ENCODE data around the gene FRRS1L.

FRRS1L gene

DNA sequence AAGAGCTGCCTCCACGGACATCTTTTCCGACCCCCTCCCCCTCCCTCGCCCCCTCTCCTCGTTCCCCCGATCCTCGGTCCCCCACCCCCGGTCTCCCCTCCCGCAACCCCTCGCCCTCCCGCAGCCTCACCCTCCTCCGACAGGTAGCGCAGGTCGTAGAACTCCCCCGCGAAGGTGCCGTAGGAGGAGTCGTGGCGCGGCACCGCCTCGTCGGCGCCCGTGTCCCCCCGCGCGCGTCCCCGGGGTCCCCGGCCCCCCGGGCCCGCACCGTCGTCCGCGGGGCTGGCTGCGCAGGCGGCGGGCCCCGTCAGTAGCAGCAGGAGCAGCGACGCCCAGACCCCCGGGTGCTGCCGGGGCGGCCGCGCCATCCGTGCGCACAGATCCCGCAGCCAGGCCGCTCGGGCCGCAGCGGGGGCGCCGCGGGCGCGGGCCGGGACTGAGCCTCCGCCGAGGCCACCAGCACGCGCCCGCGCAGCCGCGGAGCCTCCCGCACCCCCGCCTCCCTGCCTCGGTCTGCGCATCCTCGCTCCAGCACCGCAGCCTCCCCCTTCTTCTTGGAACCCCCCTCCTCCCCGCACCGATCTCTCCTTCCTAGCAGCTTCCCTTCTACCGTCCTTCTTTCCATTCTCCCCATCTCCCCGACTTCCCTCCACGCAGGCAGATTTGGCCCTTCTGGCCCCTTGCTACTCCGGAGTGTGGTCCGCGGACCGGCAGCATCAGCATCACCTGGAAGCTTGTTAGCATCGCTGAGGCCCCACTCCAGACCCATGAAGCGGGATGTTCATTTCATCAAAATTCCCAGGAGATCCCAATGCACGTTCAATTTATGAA lies at the start of gene FRRS1L:
Gene FRRS1L, minus strand, starts transcription at position 479 of the 831 bp plus-strand sequence. Its CDS starts 111 bp downstream, at position 368.
- Histone ChIP-seq H3K27ac (no peak within 1 kb of the TSS), H3K9ac (ENCODE audit: insufficient read length) (no peak within 1 kb of the TSS), H3K36me3 (ENCODE audit: insufficient read depth, low read length) (no peaks in the 10 kb centered on the region), H3K9me3 (ENCODE audit: low read depth, low read length) (no peaks in the 10 kb centered on the region), H3K4me3 (no peak within 1 kb of the TSS)
- no peak for DNase-seq (ENCODE audit: low read depth, low spot score)
- TF ChIP-seq POLR2AphosphoS5 (IDR thresholded peaks at IDR 0.05; ENCODE audit: borderline replicate concordance, low read depth, low read length) (no peak), EZH2 (IDR thresholded peaks at IDR 0.05) (no peak), FOXP2 (optimal IDR thresholded peaks at IDR 0.05; ENCODE audit: control extremely low read depth, extremely low read length, insufficient read depth) (no peak)

DNA sequence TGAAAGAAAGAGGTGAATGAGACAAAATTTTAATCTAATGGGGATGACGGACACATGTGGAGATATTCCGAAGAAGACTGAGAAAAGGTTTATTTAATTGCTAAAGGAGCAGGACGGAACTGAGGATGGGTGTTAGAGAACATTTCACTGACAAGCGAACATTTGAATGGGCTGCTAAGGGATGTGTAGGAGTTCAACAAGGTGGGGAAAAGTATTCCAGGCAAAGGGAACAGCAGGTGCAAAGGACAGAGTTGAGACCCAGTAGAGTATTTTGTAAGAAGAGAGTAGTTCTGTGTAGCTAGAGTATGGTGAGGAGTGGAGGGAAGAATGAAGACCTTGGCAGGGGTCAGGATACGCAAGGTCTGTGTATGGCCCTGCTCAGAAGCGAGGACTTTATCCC lies 47.4 kb upstream of the FRRS1L start:
- TF ChIP-seq POLR2AphosphoS5 (IDR thresholded peaks at IDR 0.05; ENCODE audit: borderline replicate concordance, low read depth, low read length) (no peak), FOXP2 (optimal IDR thresholded peaks at IDR 0.05; ENCODE audit: control extremely low read depth, extremely low read length, insufficient read depth) (no peak), EZH2 (IDR thresholded peaks at IDR 0.05) (no peak)
- H3K9me3 ChIP-seq (ENCODE audit: low read depth, low read length) = no peaks in the 10 kb centered on the region
- no peak overlapping the region for H3K27ac ChIP-seq

DNA sequence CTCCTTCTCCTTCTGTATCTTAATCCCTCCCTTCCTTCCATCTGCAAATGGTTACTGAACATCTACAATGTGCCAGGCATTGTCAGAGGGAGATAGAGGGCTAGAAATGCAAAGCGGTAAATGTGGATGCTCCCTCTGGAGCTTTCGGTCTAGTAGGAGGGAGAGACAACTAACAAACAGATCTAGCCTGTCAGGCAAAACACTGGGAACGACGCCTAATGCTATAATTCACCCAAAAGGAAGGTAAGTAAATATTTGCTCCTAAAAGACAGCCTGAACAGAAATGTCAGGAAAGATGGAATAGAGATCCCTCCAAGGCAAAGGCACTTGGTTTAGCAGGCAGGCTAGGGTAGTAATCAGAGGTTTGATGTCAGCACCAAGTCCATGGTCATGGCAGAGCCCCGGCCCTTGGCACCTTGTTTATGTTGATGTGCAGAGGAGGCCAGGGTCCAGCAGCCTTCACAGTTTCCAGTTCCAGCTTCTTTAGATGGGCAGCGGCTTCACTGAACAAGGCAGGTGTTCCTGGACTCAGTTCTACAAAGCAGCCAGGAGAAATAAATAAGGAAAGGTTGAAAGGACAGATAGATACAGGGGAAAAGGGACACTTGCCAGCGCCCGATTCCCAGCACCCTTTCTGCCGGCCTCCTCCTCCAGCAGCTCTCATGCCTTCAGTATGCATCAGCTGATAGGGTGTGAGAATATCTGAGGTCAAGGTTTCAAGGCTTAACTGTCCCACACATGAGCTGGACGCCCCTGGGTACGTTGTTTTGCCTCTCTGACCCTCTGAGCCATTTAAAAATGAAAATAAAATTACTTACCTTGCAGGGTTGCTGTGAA lies 46.5 kb upstream of the FRRS1L start:
- H3K4me3 ChIP-seq = no peak overlapping the region
- H3K9ac ChIP-seq (ENCODE audit: insufficient read length) = no peak overlapping the region

More for the DNA sequence above, 47.4 kb upstream of the FRRS1L start:
- H3K36me3 ChIP-seq (ENCODE audit: insufficient read depth, low read length) = no peaks in the 10 kb centered on the region
- no peak overlapping the region for H3K9ac ChIP-seq (ENCODE audit: insufficient read length)
- no peak for DNase-seq (ENCODE audit: low read depth, low spot score)
- H3K4me3 ChIP-seq = no peak overlapping the region

DNA sequence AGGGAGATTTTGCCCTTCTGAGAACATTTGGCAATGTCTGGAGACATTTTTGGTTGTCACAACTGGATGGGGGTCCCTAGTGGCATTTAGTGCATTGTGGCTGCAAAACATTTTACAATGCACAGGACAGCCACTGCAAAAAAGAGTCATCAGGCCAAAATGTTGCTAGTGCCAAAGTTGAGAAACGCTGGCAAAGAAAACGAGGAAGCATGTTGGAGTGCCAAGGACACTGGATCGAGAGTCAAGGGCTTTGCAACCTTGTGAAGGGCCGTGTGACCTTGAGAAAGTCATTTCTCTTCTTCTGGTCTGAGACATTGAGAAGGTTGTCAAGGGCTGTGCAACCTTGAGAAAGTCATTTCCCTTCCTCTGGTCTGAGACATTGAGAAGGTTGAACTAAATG lies 45.7 kb upstream of the FRRS1L start:
- H3K27ac ChIP-seq = no peak overlapping the region

More for the DNA sequence above, 46.5 kb upstream of the FRRS1L start:
- no peaks in the 10 kb centered on the region for H3K9me3 ChIP-seq (ENCODE audit: low read depth, low read length)
- DNase-seq (ENCODE audit: low read depth, low spot score) = no peak
- no peak for TF ChIP-seq POLR2AphosphoS5 (IDR thresholded peaks at IDR 0.05; ENCODE audit: borderline replicate concordance, low read depth, low read length)
- TF ChIP-seq FOXP2 (optimal IDR thresholded peaks at IDR 0.05; ENCODE audit: control extremely low read depth, extremely low read length, insufficient read depth) = no peak
- no peak for TF ChIP-seq EZH2 (IDR thresholded peaks at IDR 0.05)
- no peaks in the 10 kb centered on the region for H3K36me3 ChIP-seq (ENCODE audit: insufficient read depth, low read length)
- no peak overlapping the region for H3K27ac ChIP-seq

DNA sequence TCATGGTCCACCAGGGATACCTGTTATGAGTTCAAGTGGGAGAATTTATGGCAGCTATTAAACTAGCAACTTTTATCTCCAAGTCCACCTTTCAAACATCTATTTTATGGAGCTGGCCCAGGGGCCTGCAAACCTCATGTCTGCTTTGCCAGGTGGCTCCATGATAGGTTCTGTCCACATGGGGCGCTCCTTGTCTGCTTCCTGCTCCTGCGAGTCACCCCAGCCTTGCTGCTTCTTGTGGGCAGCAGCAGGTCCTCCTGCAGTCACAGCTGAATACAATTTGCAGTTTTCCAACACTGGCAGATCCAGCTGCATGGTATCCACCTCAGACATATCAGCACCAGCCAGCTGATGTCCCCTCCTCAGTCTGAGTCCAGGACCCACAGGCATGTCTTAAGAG lies 39.6 kb upstream of the FRRS1L start:
- H3K9me3 ChIP-seq (ENCODE audit: low read depth, low read length) = no peaks in the 10 kb centered on the region
- no peak for TF ChIP-seq POLR2AphosphoS5 (IDR thresholded peaks at IDR 0.05; ENCODE audit: borderline replicate concordance, low read depth, low read length)
- TF ChIP-seq FOXP2 (optimal IDR thresholded peaks at IDR 0.05; ENCODE audit: control extremely low read depth, extremely low read length, insufficient read depth) = no peak
- no peak for TF ChIP-seq EZH2 (IDR thresholded peaks at IDR 0.05)
- no peak overlapping the region for H3K4me3 ChIP-seq
- no peak overlapping the region for H3K27ac ChIP-seq
- DNase-seq (ENCODE audit: low read depth, low spot score) = no peak
- H3K36me3 ChIP-seq (ENCODE audit: insufficient read depth, low read length) = no peaks in the 10 kb centered on the region
- H3K9ac ChIP-seq (ENCODE audit: insufficient read length) = no peak overlapping the region

More for the DNA sequence above, 45.7 kb upstream of the FRRS1L start:
- DNase-seq (ENCODE audit: low read depth, low spot score) = no peak
- Histone ChIP-seq H3K9me3 (ENCODE audit: low read depth, low read length) (no peaks in the 10 kb centered on the region), H3K36me3 (ENCODE audit: insufficient read depth, low read length) (no peaks in the 10 kb centered on the region), H3K9ac (ENCODE audit: insufficient read length) (no peak overlapping the region), H3K4me3 (no peak overlapping the region)
- TF ChIP-seq EZH2 (IDR thresholded peaks at IDR 0.05) (no peak), FOXP2 (optimal IDR thresholded peaks at IDR 0.05; ENCODE audit: control extremely low read depth, extremely low read length, insufficient read depth) (no peak), POLR2AphosphoS5 (IDR thresholded peaks at IDR 0.05; ENCODE audit: borderline replicate concordance, low read depth, low read length) (no peak)

GRCh38 chr9:109205526-109205925 lies 38.5 kb upstream of the FRRS1L start:
- Histone ChIP-seq H3K4me3 (no peak overlapping the region), H3K36me3 (ENCODE audit: insufficient read depth, low read length) (no peaks in the 10 kb centered on the region), H3K9me3 (ENCODE audit: low read depth, low read length) (no peaks in the 10 kb centered on the region), H3K27ac (no peak overlapping the region), H3K9ac (ENCODE audit: insufficient read length) (no peak overlapping the region)
- TF ChIP-seq FOXP2 (optimal IDR thresholded peaks at IDR 0.05; ENCODE audit: control extremely low read depth, extremely low read length, insufficient read depth) (no peak), EZH2 (IDR thresholded peaks at IDR 0.05) (no peak), POLR2AphosphoS5 (IDR thresholded peaks at IDR 0.05; ENCODE audit: borderline replicate concordance, low read depth, low read length) (no peak)
- DNase-seq (ENCODE audit: low read depth, low spot score) = no peak

DNA sequence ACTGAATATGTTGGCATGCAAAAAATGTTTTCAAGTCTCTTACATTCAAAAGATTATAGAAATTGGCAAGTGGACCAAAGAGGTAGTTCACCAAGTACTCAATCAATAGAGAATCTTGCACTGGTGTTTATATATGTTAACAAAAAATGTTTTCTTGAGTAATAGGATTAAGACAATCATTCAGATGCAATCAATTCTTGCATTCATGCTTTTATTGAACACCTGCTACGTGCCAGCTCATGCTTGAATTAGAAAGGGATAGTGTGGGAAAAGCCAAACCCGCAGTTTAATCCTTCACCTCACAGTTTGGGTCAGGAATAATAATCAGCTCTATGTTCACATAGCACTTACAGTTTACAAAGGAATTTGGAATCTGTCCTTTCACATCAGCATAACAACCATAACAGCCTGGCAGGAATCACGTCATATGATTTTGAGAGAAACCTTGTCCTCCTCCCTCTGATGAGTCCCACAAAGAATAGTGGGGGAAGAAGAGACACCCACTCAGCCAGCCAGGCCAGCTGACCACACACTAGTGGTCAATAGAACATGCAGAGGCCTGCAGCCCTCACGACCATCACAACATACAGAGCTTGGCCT lies 36.8 kb upstream of the FRRS1L start:
- Histone ChIP-seq H3K9ac (ENCODE audit: insufficient read length) (no peak overlapping the region), H3K9me3 (ENCODE audit: low read depth, low read length) (no peaks in the 10 kb centered on the region), H3K4me3 (no peak overlapping the region), H3K36me3 (ENCODE audit: insufficient read depth, low read length) (no peaks in the 10 kb centered on the region), H3K27ac (no peak overlapping the region)
- no peak for TF ChIP-seq POLR2AphosphoS5 (IDR thresholded peaks at IDR 0.05; ENCODE audit: borderline replicate concordance, low read depth, low read length)
- no peak for TF ChIP-seq EZH2 (IDR thresholded peaks at IDR 0.05)
- TF ChIP-seq FOXP2 (optimal IDR thresholded peaks at IDR 0.05; ENCODE audit: control extremely low read depth, extremely low read length, insufficient read depth) = no peak
- no peak for DNase-seq (ENCODE audit: low read depth, low spot score)

- Histone ChIP-seq H3K27ac (no peak overlapping the region), H3K4me3 (no peak overlapping the region), H3K36me3 (ENCODE audit: insufficient read depth, low read length) (no peaks in the 10 kb centered on the region), H3K9me3 (ENCODE audit: low read depth, low read length) (no peaks in the 10 kb centered on the region), H3K9ac (ENCODE audit: insufficient read length) (no peak overlapping the region)
- TF ChIP-seq FOXP2 (optimal IDR thresholded peaks at IDR 0.05; ENCODE audit: control extremely low read depth, extremely low read length, insufficient read depth) (no peak), POLR2AphosphoS5 (IDR thresholded peaks at IDR 0.05; ENCODE audit: borderline replicate concordance, low read depth, low read length) (no peak), EZH2 (IDR thresholded peaks at IDR 0.05) (no peak)
- DNase-seq (ENCODE audit: low read depth, low spot score) = no peak
Measured at GRCh38 chr9:109199676-109200075, 32.6 kb upstream of the FRRS1L start.
